ENCODE results near the gene ECE1.

Gene ECE1

DNA sequence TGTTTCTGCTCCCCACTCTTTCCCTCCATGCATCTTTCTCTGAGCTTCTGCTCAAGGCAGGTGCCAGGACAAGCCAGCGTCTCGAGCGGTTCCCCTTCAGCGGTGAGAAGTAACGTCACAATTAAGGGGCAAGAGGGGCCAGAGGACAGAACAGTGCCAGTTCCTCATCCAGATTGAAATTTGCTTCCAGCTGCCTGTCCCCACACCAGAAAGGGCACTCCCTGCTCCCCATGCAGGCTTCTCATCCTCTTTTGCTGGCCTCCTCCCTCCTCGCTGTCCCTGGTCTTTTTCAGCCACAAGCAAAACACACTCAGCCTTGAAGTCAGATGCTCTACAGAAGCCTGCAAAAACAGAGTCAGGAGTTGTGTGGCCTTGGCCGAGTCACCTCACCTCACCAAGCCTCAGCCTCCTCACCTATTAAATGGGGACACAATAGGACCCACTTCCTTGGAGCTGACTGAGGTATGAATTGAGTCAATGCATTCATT is 35.0 kb upstream of the ECE1 start:
- DNase-seq, result no peak

GRCh38 chr1:21324368-21325141 is 34.3 kb upstream of the ECE1 start:
- no peak for DNase-seq

- DNase-seq, result no peak
Observed at GRCh38 chr1:21323091-21323490, 32.8 kb upstream of the ECE1 start.

DNA sequence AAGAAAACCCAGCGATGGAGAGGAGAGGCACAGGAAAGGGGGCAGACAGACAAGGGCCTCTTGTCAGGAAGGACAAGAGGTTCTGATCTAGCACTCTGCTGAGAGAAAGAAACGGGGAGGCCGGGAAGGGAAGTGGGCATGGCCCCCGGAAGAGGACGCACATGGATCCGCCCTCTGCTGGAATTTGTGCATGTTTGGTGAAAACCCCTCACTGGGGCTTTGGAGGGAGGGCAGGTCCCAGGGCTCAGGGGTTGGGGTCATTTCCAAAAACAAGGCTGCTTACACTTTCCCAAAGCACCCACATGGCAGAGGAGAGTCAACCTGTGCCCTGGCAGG is 32.4 kb upstream of the ECE1 start:
- DNase-seq, result no peak

DNA sequence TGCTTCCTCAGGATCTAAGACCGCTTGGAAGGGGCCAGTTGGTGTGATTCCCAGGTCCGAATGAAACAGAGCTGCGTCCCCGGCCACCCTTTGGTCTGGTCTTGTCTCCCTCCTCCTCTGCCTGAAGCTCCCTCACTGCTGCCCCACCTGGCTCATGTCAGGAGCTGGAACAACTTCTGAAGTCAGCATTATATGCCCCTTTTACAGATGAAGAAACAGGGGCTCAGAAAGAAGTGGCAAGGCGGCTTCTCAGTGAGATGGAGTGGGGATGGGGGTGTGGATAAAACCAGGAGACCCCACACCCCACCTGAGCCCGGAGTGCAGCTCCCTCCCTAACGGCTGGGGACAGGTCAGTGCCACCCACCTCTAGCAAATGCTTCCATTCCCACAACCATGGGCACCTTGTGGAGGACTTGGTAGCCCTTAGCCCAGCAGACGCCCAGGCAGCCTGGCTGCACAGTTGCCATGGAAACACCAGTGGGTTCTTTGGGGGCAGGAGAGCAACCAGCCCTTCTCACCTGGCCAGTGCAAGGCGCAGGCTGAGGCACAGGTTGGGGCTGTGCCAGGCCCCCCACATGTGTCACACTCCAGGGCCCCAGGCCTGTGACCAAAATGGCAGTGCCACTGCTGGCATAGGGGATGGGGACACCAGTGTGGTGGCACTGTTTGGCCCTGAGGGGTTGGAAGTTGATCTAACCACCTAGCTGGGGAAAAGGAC is 31.9 kb upstream of the ECE1 start:
- no peak for DNase-seq

DNA sequence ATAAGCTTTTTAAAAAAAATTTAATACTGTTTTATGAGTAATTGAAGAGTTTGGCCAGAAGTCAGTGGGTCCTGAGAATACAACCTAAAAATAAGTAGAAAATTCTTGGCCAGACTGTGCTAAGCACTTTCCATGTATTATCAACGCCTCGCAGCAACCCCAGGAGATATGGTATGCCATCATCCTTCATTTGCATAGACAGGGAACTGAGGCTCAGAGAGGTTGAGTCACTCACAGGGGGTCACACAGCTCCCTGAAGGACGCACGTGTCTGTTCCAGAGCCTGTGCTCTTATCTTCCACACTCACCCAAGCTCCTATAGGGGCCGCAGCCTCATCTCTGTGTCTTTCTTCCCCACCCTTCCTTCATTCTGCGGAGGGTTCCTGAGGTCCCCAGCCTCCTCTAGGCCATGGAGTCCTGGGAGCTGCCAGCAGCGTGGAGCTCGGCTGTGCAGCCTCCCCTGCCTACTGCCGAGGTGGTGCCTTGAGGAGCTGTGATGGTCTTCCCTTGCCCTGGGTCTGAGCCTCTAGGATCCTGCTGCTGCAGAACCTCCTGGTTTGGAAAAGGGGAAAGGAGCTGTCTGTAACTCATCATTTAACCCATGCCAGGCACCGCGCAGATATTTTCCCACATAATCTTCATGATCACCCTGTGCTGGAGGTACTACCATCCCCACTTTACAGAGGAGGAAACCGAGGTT is 30.3 kb upstream of the ECE1 start:
- no peak for DNase-seq

DNA sequence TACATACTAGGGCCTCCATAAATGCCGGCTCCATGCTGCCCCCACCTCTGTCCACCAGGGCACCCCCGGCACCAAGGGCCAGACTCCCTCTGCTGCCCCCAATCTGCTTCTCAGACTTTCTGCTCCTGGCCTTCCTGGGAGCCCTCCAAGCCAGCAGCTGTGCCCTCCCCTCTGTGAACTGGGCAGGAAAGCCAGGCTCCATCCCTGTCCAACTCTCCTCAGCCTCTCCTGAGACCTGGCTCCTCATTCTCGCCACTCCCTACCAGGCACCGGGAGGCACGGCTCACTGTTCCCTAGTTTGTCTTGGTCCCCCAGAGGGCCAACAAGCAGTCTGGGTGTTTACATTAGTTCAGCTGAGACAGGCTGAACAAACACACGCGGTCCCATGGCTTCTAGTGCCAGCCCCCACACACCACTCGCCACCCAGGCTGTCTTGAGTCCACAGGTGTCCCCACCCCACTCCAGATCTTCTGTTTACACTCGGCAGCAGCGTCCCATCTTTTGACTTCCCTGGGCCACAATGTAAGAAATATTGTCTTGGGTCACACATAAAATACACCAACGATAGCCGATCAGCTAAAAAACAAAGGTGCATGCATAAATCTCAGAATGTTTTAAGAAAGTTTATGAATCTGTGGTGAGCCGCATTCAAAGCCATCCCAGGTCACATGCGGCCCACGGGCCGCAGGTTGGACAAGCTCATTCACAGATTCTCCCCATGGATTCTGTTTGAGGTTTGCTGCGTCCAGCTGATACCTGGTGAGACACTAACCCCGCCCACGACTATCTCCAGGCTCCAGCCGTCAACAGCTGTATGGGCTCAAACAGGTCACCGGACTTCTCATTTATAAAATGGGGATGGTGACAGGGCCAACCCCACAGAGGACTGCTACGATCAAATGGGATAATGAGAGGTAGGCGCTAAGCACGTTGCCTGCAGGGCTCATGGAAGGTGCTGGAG is 29.5 kb upstream of the ECE1 start:
- DNase-seq, result no peak

GRCh38 chr1:21318714-21319159 is 28.5 kb upstream of the ECE1 start:
- DNase-seq, result peak; percentile 19 to 55

DNA sequence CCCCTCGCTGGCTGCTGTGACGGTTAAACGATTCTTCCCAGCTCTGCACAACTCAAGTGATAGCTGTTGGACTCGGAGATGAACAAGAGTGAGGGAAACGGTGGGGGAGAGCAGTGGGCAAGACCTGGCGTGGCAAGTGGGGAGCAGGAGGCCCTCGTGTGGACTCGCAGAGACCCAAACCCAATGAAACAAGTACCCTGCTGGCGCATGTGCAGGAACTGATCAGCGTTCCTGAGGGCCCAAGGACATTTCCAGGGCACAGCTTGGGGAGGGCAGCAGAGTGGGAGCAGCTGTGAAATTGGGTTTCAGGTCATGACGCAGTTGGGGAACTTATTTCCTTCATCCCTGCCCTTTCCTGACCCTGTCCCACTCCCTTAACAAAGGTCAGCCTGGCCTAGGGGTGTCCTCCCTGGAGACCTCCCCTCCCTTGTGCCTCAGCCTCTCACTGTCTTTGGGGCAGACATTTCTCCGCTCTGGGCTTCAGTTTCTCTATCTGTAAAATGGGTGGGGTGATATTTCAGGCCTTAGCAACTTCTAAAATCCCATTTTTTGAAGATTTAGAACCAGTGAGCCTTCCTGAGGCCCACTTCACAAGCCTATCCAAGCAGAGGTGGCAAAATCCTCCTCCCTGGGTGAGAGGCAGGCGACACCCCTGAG is 27.9 kb upstream of the ECE1 start:
- DNase-seq, result no peak

GRCh38 chr1:21317690-21318043 is 27.4 kb upstream of the ECE1 start:
- DNase-seq, result no peak

GRCh38 chr1:21317035-21317689 is 26.9 kb upstream of the ECE1 start:
- no peak for DNase-seq

DNA sequence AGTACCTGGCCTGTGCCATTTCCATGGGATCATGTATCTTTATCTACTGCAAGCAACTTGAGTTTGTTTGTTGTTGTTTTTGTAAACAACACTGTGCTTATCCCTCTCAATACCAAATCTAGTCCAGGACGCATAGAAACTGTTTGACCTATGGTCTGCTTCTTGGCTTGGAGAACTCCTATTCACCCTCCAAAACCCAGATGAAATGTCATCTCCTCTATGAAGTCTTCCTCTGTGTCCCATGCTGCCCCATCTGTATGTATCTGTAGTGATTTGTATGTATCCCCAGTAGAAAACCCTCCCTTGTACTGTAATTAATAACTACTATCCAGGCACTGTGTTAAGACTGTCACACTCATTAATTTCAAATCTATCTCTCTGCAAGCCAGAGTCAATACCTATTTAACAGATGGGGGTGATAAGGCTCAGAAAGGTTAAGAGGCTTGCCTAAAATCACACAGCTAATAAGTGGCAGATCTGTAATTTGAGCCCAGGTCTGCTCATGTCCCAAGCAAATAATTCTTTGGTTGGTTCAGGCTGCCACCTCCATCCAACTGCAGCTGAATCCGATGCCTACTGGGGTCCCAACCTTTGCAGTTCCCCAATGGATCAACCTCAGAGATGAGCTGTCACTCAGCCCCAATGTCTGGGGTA is 24.6 kb upstream of the ECE1 start:
- DNase-seq, result no peak

- DNase-seq, result no peak
Observed at GRCh38 chr1:21313886-21314721, 23.8 kb upstream of the ECE1 start.

- DNase-seq, result no peak
Observed at GRCh38 chr1:21313203-21313885, 23.1 kb upstream of the ECE1 start.

DNA sequence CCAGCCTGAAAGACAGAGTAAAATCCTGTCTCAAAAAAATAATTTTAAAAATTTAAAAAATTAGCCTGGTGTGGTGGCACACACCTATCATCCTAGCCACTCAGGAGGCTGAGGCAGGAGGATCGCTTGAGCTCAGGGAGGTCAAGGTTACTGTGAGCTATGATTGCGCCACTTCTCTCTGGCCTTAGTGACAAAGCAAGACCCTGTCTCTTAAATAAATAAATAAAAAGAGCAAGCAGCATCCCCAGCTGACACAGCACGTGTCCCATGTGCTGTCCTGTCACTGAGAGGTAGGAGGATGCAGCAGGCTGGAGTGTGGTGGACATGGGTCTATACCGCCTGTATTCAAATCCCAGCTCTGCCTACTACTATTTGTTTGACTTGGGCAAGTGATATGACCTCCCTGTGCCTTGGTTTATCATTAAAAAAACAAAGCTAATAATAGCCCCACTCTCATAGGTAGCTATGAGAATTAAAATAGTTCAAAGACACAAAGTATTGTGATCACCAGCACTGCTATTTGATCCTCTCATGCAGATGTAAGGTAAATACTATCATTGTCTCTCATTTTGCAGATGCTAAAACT is 22.2 kb upstream of the ECE1 start:
- no peak for DNase-seq

GRCh38 chr1:21311016-21311415 is 20.8 kb upstream of the ECE1 start:
- DNase-seq, result no peak

DNA sequence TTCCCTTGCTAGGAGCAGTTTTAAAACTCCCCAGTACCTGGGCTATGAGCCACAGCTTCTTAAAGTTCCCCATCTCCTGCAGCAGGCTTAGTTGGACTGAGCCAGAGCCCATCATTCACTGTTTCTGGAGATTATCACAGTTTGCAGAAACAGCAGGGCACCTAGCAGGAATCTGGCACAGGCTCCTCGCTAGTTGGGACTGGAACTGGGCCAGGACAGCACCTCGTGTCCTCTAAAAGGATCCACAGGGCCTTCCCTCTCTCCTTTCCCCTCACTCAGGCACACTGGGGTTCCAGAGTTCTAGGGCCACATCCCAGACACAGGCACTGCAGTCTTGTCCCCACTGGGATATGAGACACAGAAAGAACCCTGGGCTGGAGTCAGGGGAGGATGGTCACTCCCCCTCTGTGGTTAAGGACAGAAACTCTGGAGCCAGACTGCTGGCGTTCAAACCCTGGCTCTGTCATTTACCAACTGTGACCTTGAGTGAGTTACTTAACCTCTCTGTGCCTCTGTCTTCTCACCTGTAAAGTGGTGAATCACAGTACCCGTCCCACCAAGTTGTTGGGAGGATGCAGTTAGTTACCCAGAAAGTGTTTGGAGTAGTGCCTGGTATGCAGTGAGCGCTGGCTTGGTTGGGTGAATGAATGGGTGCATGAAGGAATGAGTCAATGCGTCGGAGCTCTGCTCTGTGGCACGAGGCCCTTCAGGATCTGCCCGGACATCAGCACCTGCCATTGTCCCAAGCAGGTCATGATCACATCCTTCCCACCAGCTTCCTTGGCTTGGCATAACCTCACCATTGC is 18.8 kb upstream of the ECE1 start:
- no peak for DNase-seq

DNA sequence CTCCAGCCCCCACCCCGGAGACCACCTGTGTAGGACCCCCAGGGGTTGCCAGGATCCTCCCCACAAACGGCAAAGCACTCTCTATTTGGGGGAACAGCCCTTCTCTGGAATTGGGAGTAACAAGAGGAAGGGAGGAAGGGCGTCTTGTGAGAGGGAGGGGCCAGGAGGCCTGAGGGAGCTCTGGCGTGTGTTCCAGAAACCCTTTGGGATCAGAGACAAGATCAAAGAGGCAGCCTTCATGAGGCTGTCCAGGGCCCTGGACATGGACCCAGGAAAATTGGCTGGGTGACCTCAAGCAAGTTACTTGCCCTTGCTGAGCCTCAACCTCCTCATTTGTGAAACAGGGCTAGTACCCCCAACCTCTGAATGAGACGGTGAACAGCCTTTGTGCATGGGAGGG is 18.1 kb upstream of the ECE1 start:
- DNase-seq, result no peak
